HepG2 (cell line): ENCODE data around the gene INSIG1. TPM values are rescaled to one million over a fixed set of nuclear protein-coding genes. Genes with fewer than 3 reads are reported as not detected.

Source experiments
- ATAC-seq: fragments of 200-7000 bp; cut with Tn5 transposase; 3 replicates; pipeline ENCODE4 v1.9.1; 2020; ENCODE audit warnings: mild to moderate bottlenecking, moderate library complexity
- BruUV-seq: library from RNA; stranded (reverse); fragments of 400-500 nt; replicated peaks from 2 replicates; lab custom pipeline; 2021; lab: Mats Ljungman, UMichigan
- CTCF ChIA-PET: fragments of 300-600 bp; formaldehyde crosslinking; extraction: SDS; loops from one replicate; lab custom pipeline; 2021; ENCODE audit warnings: low total read pairs, inconsistent platforms, low intra/inter-chr PET ratio; lab: Yijun Ruan, JAX
- POLR2A ChIA-PET: fragments of 350-600 bp; sonication (Branson Sonifier 250); formaldehyde crosslinking; loops from one replicate; lab custom pipeline; 2020; ENCODE audit warnings: antibody characterized with exemption, inconsistent platforms; lab: Yijun Ruan, JAX
- DNase-seq: peaks from one replicate; pipeline ENCODE4 v3.0.0-alpha.2; 2015; ENCODE audit warnings: low spot score
- FAIRE-seq: peaks from 3 replicates; lab custom pipeline; 2011; peaks lifted over from hg19 to GRCh38; lab: Jason Lieb, UNC
- H2AFZ ChIP-seq: one replicate; pipeline ENCODE4 v1.6.1; 2011; ENCODE audit warnings: low read length, inconsistent platforms
- H3K27ac ChIP-seq: fragments of 300-600 bp; 3 replicates; pipeline ENCODE4 v1.8.0; 2011; ENCODE audit warnings: mixed run types, mild to moderate bottlenecking, mixed read lengths, low read length, inconsistent platforms; ENCODE audit not compliant: insufficient read depth; ENCODE audit errors: extremely low read length
- H3K27me3 ChIP-seq, 2 experiments: fragments of 200-600 bp in 1 of 2; 2 replicates in 1 of 2; 3 replicates in 1 of 2; pipeline versions ENCODE4 v1.6.0 to v1.8.0; 2011; ENCODE audit warnings: low read length in 2 of 2, mild to moderate bottlenecking in 2 of 2, moderate library complexity in 2 of 2, inconsistent platforms in 1 of 2; ENCODE audit not compliant: insufficient read depth in 2 of 2, control insufficient read depth in 1 of 2
- H3K36me3 ChIP-seq, 2 experiments: fragments of 200-600 bp in 1 of 2; replicated peaks in 1 of 2; 2 replicates in 1 of 2; 3 replicates in 1 of 2; pipeline versions ENCODE4 v1.5.1 to v1.8.0; 2011; ENCODE audit warnings: low read length in 2 of 2, inconsistent platforms in 1 of 2; ENCODE audit not compliant: insufficient read depth in 2 of 2, control insufficient read depth in 1 of 2
- H3K4me1 ChIP-seq: 2 replicates; pipeline ENCODE4 v1.5.1; 2012; ENCODE audit warnings: low read length, inconsistent platforms; ENCODE audit not compliant: insufficient read depth
- H3K4me2 ChIP-seq: 2 replicates; pipeline ENCODE4 v1.6.0; 2011; ENCODE audit warnings: low read depth, low read length, inconsistent platforms
- H3K4me3 ChIP-seq, 3 experiments: fragments of 200-600 bp in 1 of 3; sonication (generic), shearing (Covaris generic) in 1 of 3; replicated peaks in 1 of 3; 2 replicates each; pipeline ENCODE4 v1.5.1; 2011 to 2016; ENCODE audit warnings: low read length in 3 of 3, inconsistent platforms in 2 of 3, low read depth in 2 of 3, mild to moderate bottlenecking in 2 of 3, control low read depth in 1 of 3, mixed read lengths in 1 of 3; ENCODE audit not compliant: insufficient read depth in 1 of 3
- H3K79me2 ChIP-seq: one replicate; pipeline ENCODE4 v1.6.1; 2011; ENCODE audit warnings: low read length, inconsistent platforms; ENCODE audit not compliant: insufficient read depth
- H3K9ac ChIP-seq: 2 replicates; pipeline ENCODE4 v1.6.0; 2011; ENCODE audit warnings: mild to moderate bottlenecking, low read depth, low read length, inconsistent platforms; ENCODE audit not compliant: insufficient read depth
- H3K9me3 ChIP-seq: 2 replicates; pipeline ENCODE4 v1.5.1; 2012; ENCODE audit warnings: mild to moderate bottlenecking, low read length
- H4K20me1 ChIP-seq: 2 replicates; pipeline ENCODE4 v1.6.0; 2011; ENCODE audit warnings: inconsistent platforms, mild to moderate bottlenecking, low read length, moderate library complexity; ENCODE audit not compliant: insufficient read depth
- ELF3 ChIP-seq: IDR thresholded peaks from 2 replicates; pipeline ENCODE4 v1.6.1; 2016; ENCODE audit warnings: missing genetic modification reagents, missing compliant biosample characterization
- FIP1L1 ChIP-seq: fragments of 200-400 bp; formaldehyde crosslinking; IDR thresholded peaks from 2 replicates; pipeline ENCODE4 v1.6.1; 2018; ENCODE audit warnings: low read depth, mild to moderate bottlenecking, low read length, moderate library complexity, borderline replicate concordance; ENCODE audit not compliant: insufficient read depth
- HNRNPH1 ChIP-seq: fragments of 200-400 bp; formaldehyde crosslinking; optimal IDR thresholded peaks from 2 replicates; pipeline ENCODE3; 2017; ENCODE audit warnings: mild to moderate bottlenecking, low read depth, low read length
- ZC3H13 ChIP-seq: sonication (generic); formaldehyde crosslinking; IDR thresholded peaks from 2 replicates; pipeline ENCODE4 v1.8.1; 2023; ENCODE audit warnings: mild to moderate bottlenecking, missing genetic modification reagents, moderate library complexity
- ZNF318 ChIP-seq: sonication (generic); formaldehyde crosslinking; IDR thresholded peaks from 2 replicates; pipeline ENCODE4 v1.4.0; 2020; ENCODE audit warnings: mild to moderate bottlenecking, missing genetic modification reagents
- ZNF367 ChIP-seq: sonication (generic); formaldehyde crosslinking; IDR thresholded peaks from 2 replicates; pipeline ENCODE4 v1.4.0; 2020; ENCODE audit warnings: missing genetic modification reagents, borderline replicate concordance
- ZNF782 ChIP-seq: sonication (generic); formaldehyde crosslinking; IDR thresholded peaks from 2 replicates; pipeline ENCODE4 v1.4.0; 2020; ENCODE audit warnings: missing genetic modification reagents, mild to moderate bottlenecking, borderline replicate concordance
- WGBS: methylation state at CpG from one replicate; pipeline ENCODE4 v1.1.6; 2017; ENCODE audit warnings: low lambda C conversion rate; 5-methylcytosine and 5-hydroxymethylcytosine counted together
- in situ Hi-C: cut with HindIII; loops from 2 replicates; pipeline ENCODE4 v1.10.0; 2017; ENCODE audit warnings: low pct_unique_long_range_greater_than_20kb; ENCODE audit not compliant: extremely low pct_ligation_motif_present
- intact Hi-C: fragments of 100-400 bp; cut with micrococcal nuclease; formaldehyde crosslinking; loops from one replicate; pipeline ENCODE4 v1.10.0; 2022; ENCODE audit not compliant: unreplicated experiment
- polyA plus RNA-seq, 8 experiments: library from polyadenylated mRNA; depleted of rRNA in 3 of 8; stranded (reverse) in 7 of 8; unstranded in 1 of 8; fragments of >200 nt; fragmentation: Illumina TruSeq in 4 of 8; extraction: Trizol in 4 of 8; gene quantifications; 2 replicates each; pipeline versions ENCODE4 v1.2.1 to v1.2.3, GENCODE V29; 2011 to 2016; ENCODE audit warnings: low read depth in 4 of 8, missing spikeins in 1 of 8, mixed read lengths in 1 of 8; ENCODE audit not compliant: insufficient read depth in 1 of 8
- total RNA-seq, 5 experiments: library from RNA; depleted of rRNA; stranded (reverse); fragments of >200 nt; fragmentation: Illumina TruSeq; extraction: Trizol; gene quantifications; 2 replicates each; pipeline ENCODE4 v1.2.3, GENCODE V29; 2016; ENCODE audit warnings: low read depth in 1 of 5
- TF ChIP-seq, protein P1 (sequence below): fragments of 450-650 bp; IDR thresholded peaks from 2 replicates; pipeline ENCODE4 v1.6.1; 2017; ENCODE audit warnings: mild to moderate bottlenecking
- TF ChIP-seq, protein P2 (sequence below): IDR thresholded peaks from 2 replicates; pipeline ENCODE4 v1.6.1; 2016

The INSIG1 gene
- total and polyA plus RNA-seq, 2 of the 13 experiments (the other 11 are each of a cell fraction or from before 2014, with no cell fraction given): 0.07 to 0.11 TPM

DNA sequence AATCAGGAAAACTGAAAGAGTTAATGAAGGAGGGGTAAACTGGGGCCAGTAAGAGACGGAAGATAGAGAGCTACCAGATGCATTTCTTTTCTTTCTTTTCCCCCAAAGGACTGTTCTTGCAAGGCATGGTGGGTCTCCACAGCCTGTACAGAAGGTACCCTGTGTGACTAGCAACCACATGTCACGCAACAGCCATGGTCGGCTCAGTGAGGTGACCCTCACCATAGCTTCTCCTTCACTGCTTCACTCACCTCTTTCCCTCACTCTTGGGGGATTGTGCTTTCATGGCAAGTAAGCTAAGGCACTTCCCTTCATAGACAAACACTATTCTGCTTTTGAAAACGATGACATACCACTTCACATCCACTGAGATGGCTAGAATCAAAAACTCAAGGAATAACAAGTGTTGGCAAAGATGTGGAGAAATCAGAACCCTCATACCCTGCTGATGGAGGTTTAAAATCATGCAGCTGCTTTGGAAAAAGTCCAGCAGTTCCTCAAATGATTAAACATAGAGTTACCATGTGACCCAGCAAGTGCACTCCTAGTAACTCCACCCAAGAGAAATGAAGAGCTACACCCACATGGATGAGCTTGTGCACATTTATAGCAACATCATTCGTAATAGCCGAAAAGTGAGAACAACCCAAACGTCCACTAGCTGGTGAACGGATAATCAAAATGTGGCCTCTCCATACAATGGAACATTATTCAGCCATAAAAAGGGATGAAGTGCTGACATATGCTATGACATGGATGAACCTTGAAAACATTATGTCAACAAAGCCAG, 3.8 kb upstream of the INSIG1 start:
- FAIRE-seq (no peak), DNase-seq (no peak), ATAC-seq (no peak)
- Histone ChIP-seq H3K9ac (no peak overlapping the region), H2AFZ (no peak overlapping the region), H3K4me2 (no peak overlapping the region), H3K27ac (no peak overlapping the region), H4K20me1 (no peaks in the 10 kb centered on the region), H3K27me3 (peaks cover 1 to 22% of the 10 kb centered on the region in 2 experiments; a peak in 4 of 5 replicates), H3K79me2 (no peaks in the 10 kb centered on the region), H3K4me3 (no peak overlapping the region), H3K4me1 (no peaks in the 10 kb centered on the region), H3K36me3 (no peaks in the 10 kb centered on the region), H3K9me3 (no peaks in the 10 kb centered on the region)
- intact Hi-C loops (no loop called here), in situ Hi-C loops (no loop called here)
- BruUV-seq: no TSS peak
- 48% methylated on average over 8 of the region's 8 CpGs for WGBS
- CTCF ChIA-PET: no interaction called here
- POLR2A ChIA-PET: no interaction called here
- TF ChIP-seq, protein P1, sequence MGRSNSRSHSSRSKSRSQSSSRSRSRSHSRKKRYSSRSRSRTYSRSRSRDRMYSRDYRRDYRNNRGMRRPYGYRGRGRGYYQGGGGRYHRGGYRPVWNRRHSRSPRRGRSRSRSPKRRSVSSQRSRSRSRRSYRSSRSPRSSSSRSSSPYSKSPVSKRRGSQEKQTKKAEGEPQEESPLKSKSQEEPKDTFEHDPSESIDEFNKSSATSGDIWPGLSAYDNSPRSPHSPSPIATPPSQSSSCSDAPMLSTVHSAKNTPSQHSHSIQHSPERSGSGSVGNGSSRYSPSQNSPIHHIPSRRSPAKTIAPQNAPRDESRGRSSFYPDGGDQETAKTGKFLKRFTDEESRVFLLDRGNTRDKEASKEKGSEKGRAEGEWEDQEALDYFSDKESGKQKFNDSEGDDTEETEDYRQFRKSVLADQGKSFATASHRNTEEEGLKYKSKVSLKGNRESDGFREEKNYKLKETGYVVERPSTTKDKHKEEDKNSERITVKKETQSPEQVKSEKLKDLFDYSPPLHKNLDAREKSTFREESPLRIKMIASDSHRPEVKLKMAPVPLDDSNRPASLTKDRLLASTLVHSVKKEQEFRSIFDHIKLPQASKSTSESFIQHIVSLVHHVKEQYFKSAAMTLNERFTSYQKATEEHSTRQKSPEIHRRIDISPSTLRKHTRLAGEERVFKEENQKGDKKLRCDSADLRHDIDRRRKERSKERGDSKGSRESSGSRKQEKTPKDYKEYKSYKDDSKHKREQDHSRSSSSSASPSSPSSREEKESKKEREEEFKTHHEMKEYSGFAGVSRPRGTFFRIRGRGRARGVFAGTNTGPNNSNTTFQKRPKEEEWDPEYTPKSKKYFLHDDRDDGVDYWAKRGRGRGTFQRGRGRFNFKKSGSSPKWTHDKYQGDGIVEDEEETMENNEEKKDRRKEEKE: no peak
- no peak for TF ChIP-seq FIP1L1
- TF ChIP-seq ZC3H13 (CRISPR knock-in tag): no peak
- TF ChIP-seq HNRNPH1: no peak
- no peak for TF ChIP-seq ZNF782 (CRISPR knock-in tag)
- no peak for TF ChIP-seq ZNF318 (CRISPR knock-in tag)
- no peak for TF ChIP-seq ELF3 (CRISPR knock-in tag)
- TF ChIP-seq, protein P2, sequence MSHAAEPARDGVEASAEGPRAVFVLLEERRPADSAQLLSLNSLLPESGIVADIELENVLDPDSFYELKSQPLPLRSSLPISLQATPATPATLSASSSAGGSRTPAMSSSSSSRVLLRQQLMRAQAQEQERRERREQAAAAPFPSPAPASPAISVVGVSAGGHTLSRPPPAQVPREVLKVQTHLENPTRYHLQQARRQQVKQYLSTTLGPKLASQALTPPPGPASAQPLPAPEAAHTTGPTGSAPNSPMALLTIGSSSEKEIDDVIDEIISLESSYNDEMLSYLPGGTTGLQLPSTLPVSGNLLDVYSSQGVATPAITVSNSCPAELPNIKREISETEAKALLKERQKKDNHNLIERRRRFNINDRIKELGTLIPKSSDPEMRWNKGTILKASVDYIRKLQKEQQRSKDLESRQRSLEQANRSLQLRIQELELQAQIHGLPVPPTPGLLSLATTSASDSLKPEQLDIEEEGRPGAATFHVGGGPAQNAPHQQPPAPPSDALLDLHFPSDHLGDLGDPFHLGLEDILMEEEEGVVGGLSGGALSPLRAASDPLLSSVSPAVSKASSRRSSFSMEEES (CRISPR knock-in tag): no peak
- no peak for TF ChIP-seq ZNF367
